Iris pigment epithelial cell (primary cell): ENCODE data around the gene DISP3.

Experiments
- DNase-seq: peaks from one replicate; pipeline ENCODE4 v3.0.0-alpha.2; 2011; ENCODE audit warnings: low read depth

The DISP3 gene

GRCh38 chr1:11487196-11487751, 8.3 kb downstream of the DISP3 start:
- no peak for DNase-seq

- DNase-seq, result no peak
Measured at GRCh38 chr1:11488201-11488770, 9.3 kb downstream of the DISP3 start.

DNA sequence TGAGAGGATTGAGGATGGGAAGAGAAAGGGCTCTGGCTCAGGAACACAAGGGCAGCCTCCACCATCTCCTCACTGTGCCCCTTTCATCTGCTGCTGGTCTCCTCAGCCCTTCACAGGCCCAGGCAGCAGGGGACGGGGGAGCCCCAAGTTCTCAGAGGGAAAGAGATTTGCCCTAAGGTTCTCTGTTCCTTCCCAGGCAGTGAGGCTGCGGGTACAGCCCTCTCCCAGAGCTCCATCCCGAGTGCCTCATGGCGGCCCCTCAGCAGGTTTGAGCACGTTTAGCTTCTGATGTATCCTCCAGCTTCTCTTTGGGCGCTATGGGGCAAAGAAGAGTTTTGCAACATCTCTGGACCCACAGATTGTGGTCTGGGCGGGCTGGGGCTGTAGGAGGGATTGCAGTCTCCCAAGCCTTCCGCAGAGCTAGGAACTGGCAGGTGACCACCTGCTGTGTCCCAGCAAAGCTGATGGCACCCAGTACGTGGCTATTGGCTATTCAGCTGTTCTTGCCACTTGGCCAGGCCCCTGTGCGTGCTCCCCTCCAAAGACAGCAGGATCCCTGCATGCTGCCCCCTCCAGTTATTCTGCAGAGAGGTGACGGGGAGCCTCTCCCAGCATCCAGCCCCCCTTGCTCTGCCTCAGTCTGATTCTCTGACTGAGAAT, 10.1 kb downstream of the DISP3 start:
- no peak for DNase-seq

DNA sequence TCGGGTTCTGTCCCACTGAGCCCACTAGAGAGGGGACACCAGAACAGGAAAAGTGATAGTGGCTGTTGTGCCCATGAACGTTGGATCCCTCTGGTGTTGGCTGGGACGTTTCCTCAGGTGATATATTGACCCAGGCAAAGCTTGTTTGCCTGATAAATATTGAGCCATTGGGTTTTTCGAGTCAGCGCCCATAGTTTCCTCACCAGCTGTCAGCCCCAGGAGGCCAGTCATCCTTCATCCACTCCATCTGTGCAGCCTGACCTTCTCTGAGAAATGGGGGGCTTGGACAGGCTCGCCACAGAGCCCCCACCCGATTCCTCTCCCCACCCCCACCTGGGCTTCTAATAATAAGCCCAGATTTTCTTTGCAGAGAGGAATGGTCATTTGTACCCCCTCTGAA, 13.3 kb downstream of the DISP3 start:
- DNase-seq, result no peak

DNA sequence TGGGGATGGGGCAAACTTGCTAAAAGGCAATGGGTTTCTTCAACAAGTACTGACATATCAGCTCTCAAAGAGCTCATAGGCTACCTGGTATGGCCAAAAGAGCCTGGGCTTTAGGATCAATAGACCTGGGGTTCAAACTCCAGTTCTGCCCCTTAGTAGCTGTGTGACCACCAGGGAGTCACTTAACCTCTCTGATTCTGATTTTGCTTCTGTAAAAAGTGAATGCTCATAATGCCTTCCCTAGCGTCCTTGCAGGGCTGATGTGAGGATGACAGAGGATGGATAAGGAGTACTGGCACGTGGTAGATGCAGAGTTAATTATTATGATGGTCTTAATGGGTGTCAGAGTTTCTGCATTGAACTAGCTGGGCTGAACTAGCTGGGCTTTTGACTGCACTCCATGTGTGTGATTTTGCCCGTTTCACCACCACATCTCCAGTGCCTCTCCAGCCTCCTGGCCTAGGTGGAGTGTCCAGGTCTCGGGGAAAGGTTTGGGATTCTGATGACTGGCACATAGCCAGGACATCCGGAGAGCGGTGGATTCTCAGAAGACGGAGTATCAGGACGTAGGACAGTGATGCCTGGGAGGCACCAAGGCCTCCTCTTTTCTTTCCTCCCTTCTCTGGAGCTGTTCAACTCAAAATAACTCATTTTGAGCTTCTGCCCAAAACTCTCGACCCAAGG, 15.2 kb downstream of the DISP3 start:
- DNase-seq, result no peak

GRCh38 chr1:11494771-11495170, 15.8 kb downstream of the DISP3 start:
- no peak for DNase-seq

GRCh38 chr1:11495579-11495978, 16.6 kb downstream of the DISP3 start:
- DNase-seq, result no peak

GRCh38 chr1:11496551-11497080, 17.7 kb downstream of the DISP3 start:
- DNase-seq, result no peak

DNA sequence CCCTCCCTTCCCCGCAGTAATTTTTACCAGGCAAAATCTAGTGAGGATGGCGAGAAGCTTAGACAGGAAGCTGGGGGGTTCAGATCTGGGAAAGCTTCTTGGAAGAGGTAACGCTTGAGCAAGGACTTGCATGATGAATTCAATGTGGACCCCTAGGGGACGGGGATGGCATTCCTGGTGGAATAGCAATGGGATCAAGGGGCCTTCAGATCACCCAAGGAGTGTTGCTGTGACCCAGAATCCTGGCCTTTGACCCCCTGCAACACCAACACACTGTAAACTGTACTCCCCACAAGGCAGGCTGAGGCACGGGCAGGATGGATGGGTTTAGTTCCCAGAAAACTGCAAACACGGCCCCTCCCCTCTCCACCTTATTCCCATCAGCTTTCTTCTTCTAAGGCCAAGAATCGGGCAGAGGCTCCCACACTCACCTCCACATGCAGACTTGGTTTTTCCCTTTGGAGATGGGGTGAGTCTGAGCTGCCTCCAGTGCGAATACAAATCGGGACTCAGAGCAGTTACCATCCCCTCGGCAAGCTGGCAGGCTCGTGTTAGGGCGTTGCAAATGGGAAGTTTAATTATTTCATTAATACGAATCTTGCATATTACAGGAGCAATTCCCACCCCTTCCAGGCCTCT, 20.1 kb downstream of the DISP3 start:
- no peak for DNase-seq

- no peak for DNase-seq
Measured at GRCh38 chr1:11499601-11500331, 20.8 kb downstream of the DISP3 start.

GRCh38 chr1:11500881-11501280, 21.9 kb downstream of the DISP3 start:
- no peak for DNase-seq

DNA sequence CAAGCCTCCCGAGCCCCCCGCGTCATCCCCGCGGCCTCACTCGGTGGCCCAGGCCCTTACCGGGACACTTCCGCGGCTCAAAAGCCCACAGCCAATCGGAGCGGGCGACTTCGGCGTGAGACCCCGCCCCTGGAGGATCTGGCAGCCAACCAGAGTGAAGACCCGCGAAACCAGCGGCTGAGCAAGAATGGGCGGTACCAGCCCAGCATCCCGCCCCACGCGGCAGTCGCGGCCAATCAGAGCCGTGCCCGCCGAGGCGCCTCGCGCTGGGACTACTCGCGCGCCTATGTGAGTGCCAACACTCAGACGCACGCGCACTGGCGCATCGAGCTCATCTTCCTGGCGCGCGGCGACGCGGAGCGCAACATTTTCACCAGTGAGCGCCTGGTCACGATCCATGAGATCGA, 22.5 kb downstream of the DISP3 start:
- no peak for DNase-seq

DNA sequence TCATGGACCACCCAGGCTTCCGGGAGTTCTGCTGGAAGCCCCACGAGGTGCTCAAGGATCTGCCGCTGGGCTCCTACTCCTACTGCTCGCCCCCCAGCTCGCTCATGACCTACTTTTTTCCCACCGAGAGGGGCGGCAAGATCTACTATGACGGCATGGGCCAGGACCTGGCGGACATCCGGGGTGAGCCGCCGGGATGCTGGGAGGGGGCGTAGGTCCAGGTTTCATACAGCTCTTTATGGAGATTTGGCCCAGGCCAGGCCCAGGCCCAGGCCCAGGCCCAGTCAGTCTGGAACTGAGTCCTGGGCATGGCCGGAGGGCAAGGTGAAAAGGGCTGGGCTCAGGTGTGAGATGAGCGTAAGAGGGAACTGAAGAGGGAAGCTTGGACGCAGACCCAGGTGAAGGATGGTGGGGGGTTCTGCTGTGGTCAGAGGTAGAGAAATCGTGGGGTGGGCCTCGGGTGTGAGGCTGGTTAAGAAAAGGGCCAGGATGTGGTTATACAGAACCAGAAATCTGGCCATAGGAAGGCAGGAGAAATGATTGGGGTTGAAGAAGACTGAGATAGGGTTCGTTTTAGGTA, 23.0 kb downstream of the DISP3 start:
- DNase-seq, result no peak

DNA sequence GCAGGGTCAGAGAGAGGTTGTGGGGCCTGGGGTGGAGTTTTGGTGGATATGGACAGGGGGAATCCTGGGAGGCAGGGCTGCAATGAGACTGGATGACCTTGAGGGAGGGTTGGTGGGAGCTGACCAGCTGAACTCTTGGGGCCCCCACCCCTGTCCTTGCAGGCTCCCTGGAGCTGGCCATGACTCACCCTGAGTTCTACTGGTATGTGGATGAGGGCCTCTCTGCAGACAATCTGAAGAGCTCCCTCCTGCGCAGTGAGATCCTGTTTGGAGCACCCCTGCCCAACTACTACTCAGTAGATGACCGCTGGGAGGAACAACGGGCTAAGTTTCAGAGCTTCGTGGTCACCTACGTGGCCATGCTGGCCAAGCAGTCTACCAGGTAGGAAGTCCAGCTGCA, 23.6 kb downstream of the DISP3 start:
- DNase-seq, result no peak

DNA sequence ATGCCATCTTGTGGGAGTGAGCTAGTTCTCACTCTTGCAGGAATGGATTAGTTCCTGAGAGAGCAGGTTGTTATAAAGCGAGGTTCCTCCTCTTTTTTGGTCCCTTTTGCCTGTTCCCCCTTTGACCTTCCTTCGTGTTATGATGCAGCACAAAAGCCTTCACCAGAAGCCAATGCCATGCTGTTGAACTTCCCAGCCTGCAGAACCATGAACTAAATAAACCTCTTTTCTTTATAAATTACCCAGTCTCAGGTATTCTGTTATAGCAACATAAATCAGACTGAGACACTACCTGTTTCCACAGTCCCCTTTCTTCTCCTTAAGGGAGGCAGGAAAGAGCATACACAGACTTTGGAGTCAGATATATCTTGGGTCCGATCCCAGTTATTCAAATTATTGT, 25.6 kb downstream of the DISP3 start:
- DNase-seq, result no peak

DNA sequence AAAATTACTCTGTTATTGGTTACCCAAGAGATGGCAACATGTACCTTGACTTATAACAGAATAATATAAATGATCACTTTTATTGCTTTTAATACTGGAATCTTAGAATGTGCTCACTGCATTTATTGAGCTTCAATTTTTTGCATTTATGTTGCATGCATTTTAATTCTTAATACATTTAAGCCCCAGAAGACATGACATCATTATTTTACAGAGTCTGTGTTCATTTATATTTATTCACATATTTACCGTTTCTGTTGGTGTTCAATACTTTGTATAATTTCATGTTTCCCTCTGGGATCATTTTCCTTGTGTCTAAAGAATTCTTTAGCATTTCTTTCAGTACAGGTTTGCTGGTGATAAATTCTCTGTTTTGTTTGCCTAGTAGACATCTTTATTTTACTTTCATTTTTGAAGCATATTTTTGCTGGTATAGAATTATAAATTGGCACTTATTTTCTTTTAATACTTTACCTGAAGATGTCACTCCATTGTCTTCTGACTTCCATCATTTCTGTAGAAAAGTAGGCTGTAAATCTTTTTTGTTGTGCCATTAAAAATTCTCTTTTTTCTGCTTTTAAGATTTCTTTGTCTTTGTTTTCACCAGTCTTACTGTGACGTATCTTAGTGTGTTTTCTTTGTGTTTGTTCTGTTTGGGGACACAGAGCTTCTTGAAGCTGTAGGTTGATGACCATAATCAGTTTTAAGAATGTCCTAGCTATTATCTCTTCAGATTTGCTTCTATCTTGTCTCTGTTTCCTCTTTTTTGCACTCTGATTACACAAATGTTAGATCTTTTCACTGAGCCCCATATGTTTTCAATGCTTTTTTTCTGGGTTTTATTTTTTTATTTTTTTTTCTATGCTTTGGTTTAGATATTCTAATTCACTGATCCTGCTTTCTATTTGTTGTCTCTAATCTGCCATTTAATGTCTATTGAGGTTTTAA, 26.9 kb downstream of the DISP3 start:
- DNase-seq, result no peak

DNA sequence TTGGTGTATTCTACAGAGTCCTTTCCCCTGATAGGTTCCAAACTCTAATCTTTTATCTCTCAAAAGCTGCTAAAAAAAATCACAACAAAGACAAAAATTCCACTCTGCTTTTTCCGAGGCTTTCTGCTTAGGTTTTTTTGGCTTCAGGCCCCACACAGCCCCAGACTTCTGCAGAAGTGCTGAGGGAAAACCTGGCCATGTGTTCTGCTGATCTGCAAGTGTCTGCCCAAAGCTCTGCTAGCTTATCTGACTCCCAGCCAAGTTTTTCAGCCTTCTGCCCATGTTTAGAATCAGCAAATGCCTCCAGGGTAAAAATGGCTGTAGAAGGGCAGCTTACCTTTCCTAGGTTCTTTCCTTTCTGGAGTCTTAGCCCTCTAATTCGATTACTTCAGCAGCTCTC, 28.4 kb downstream of the DISP3 start:
- DNase-seq, result no peak

DNA sequence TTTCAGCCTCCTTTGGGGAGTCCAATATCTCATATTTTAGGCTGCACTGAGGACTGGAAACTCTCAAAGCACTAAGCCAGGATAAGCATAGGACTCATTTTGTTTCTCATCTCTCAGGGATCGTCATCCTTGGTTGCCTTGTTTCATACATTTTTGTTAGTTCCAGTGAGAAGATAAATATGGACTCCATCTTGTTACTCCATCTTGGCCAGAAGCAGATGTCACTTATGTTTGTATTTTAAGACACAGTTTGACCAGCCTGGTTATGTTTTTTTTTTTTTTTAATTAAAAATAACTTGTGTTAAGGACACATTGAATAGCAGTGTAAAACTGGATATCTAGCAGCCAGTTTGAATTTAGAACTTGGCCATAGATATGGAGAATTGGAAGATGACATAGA, 34.7 kb downstream of the DISP3 start:
- DNase-seq, result no peak

DNA sequence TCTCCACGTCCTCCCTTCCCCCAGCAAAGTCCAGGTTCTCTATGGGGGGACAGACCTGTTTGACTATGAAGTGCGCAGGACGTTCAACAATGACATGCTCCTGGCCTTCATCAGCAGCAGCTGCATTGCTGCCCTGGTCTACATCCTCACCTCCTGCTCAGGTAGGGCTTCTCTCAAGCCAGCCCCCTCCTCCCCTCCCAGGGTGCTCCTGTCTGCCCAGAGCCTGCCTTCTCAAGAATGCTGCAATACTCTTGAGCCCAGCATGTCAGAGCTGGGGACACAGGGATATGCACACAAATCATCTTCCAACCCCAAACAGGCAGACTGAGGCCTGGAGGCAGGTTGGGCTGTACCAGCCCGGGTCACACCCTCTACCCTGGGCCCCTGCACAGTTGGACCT, 35.4 kb downstream of the DISP3 start:
- no peak for DNase-seq
